Keratinocyte (primary cell): Measurements from ENCODE around the gene ASXL2.

Experiments used
- CTCF ChIP-seq, 3 experiments: IDR thresholded peaks in 1 of 3; conservative IDR thresholded peaks in 1 of 3; optimal IDR thresholded peaks in 1 of 3; 2 replicates in 2 of 3; 3 replicates in 1 of 3; pipeline versions ENCODE3 to v1.5.1; 2011; ENCODE audit warnings: low read length in 3 of 3, mild to moderate bottlenecking in 3 of 3, moderate library complexity in 2 of 3, control low read depth in 1 of 3, inconsistent platforms in 1 of 3; ENCODE audit not compliant: insufficient read depth in 2 of 3; ENCODE audit errors: extremely low read depth in 1 of 3
- EZH2 ChIP-seq: IDR thresholded peaks from one replicate; pipeline ENCODE4 v1.6.1; 2012; ENCODE audit warnings: inconsistent platforms, mild to moderate bottlenecking, low read length, moderate library complexity

- TF ChIP-seq EZH2 = no peak
- no peak for TF ChIP-seq CTCF (optimal IDR thresholded peaks at IDR 0.05 in 1 of 3, IDR thresholded peaks at IDR 0.05 in 1 of 3, conservative IDR thresholded peaks at IDR 0.05 in 1 of 3; ENCODE audit: extremely low read depth in 1 of 3, insufficient read depth in 2 of 3, low read length in 3 of 3)
These were observed 42.0 kb upstream of the ASXL2 start for GRCh38 chr2:25920336-25920735.
